Thoracic aorta (tissue), 2 donors: ENCODE data around the gene PDGFRB. TPM values are rescaled to one million over a fixed set of nuclear protein-coding genes. Genes with fewer than 3 reads are reported as not detected.
A peak's percentile ranks its signal among the peaks of the same experiment; 100 is the strongest.

Experiments used
- ATAC-seq: fragments of 150-250 bp; one replicate; pipeline ENCODE4 v1.8.0; 2017; ENCODE audit warnings: low read depth; ENCODE audit not compliant: insufficient number of reproducible peaks, low FRiP score
- DNase-seq: peaks from one replicate; pipeline ENCODE4 v3.0.0-alpha.2; 2020; ENCODE audit warnings: low spot score
- H3K27ac ChIP-seq, 2 donors: fragments of 200-600 bp; sonication (generic); 1 replicate in 1 of 2; 2 replicates in 1 of 2; pipeline ENCODE4 v1.5.1; 2016; ENCODE audit warnings: mild to moderate bottlenecking in 2 of 2, moderate library complexity in 2 of 2
- H3K27me3 ChIP-seq: fragments of 200-600 bp; sonication (generic); replicated peaks from 2 replicates; pipeline ENCODE4 v1.6.0; 2016; ENCODE audit warnings: mild to moderate bottlenecking; ENCODE audit not compliant: insufficient read depth
- H3K36me3 ChIP-seq: fragments of 200-600 bp; sonication (generic); one replicate; pipeline ENCODE4 v1.5.1; 2016
- H3K4me1 ChIP-seq, 2 donors: fragments of 200-600 bp; sonication (generic); 1 replicate in 1 of 2; 2 replicates in 1 of 2; pipeline versions ENCODE4 v1.5.1 to v1.6.0; 2016; ENCODE audit warnings: low read depth in 2 of 2, mild to moderate bottlenecking in 1 of 2; ENCODE audit not compliant: control insufficient read depth in 1 of 2
- H3K4me3 ChIP-seq: fragments of 200-600 bp; sonication (generic); 2 replicates; pipeline ENCODE4 v1.5.1; 2016; ENCODE audit warnings: mild to moderate bottlenecking
- H3K9me3 ChIP-seq: fragments of 200-600 bp; sonication (generic); 2 replicates; pipeline ENCODE4 v1.5.1; 2016
- CTCF ChIP-seq: fragments of 200-600 bp; sonication (generic); IDR thresholded peaks from one replicate; pipeline ENCODE4 v1.5.1; 2019; ENCODE audit warnings: antibody characterized with exemption
- total RNA-seq, 2 donors: library from RNA; depleted of rRNA; stranded (reverse); fragments of >200 nt; gene quantifications; one replicate each; pipeline versions ENCODE4 v1.1.0 to v1.2.3, GENCODE V29; 2016

The PDGFRB gene
- total RNA-seq, 2 donors from 2014 or later, result 362 to 421 TPM

- TF ChIP-seq CTCF, result no peak
- Histone ChIP-seq H3K27ac (no peak overlapping the region), H3K36me3 (peaks cover 96% of the 10 kb centered on the region), H3K4me3 (no peak overlapping the region), H3K4me1 (no peaks in the 10 kb centered on the region), H3K9me3 (no peaks in the 10 kb centered on the region), H3K27me3 (no peaks in the 10 kb centered on the region)
- no peak for ATAC-seq
- no peak for DNase-seq
Observed at GRCh38 chr5:150122158-150122510, 33.5 kb downstream of the PDGFRB start.

- H3K4me1 ChIP-seq, result no peaks in the 10 kb centered on the region
- ATAC-seq (no peak), DNase-seq (no peak)
- no peak for TF ChIP-seq CTCF
- no peaks in the 10 kb centered on the region for H3K9me3 ChIP-seq
- peak overlapping the region in 1 of 2 donors; percentile 15 for H3K27ac ChIP-seq
- no peaks in the 10 kb centered on the region for H3K27me3 ChIP-seq
- H3K36me3 ChIP-seq, result peaks cover 96% of the 10 kb centered on the region
- H3K4me3 ChIP-seq, result no peak overlapping the region
Observed at GRCh38 chr5:150121448-150122157, 34.0 kb downstream of the PDGFRB start.

- DNase-seq, result no peak
- no peak for TF ChIP-seq CTCF
- no peaks in the 10 kb centered on the region for H3K4me1 ChIP-seq
- no peaks in the 10 kb centered on the region for H3K27me3 ChIP-seq
- H3K9me3 ChIP-seq, result no peaks in the 10 kb centered on the region
- H3K36me3 ChIP-seq, result peaks cover 92% of the 10 kb centered on the region
- ATAC-seq, result no peak
- no peak overlapping the region for H3K4me3 ChIP-seq
- peak overlapping the region in 1 of 2 donors; percentile 25 for H3K27ac ChIP-seq
Observed at GRCh38 chr5:150120617-150121447, 34.8 kb downstream of the PDGFRB start.

- no peak for DNase-seq
- Histone ChIP-seq H3K27me3 (no peaks in the 10 kb centered on the region), H3K9me3 (no peaks in the 10 kb centered on the region), H3K27ac (no peak overlapping the region), H3K4me1 (no peaks in the 10 kb centered on the region), H3K36me3 (peaks cover 91% of the 10 kb centered on the region), H3K4me3 (no peak overlapping the region)
- no peak for TF ChIP-seq CTCF
- ATAC-seq, result no peak
Observed at GRCh38 chr5:150120062-150120441, 35.6 kb downstream of the PDGFRB start.

- Histone ChIP-seq H3K4me3 (no peak overlapping the region), H3K9me3 (no peaks in the 10 kb centered on the region), H3K27ac (no peak overlapping the region), H3K4me1 (no peaks in the 10 kb centered on the region), H3K36me3 (peaks cover 93% of the 10 kb centered on the region), H3K27me3 (no peaks in the 10 kb centered on the region)
- DNase-seq, result no peak
- ATAC-seq, result no peak
- TF ChIP-seq CTCF, result no peak
Observed at GRCh38 chr5:150119421-150120061, 36.1 kb downstream of the PDGFRB start.
